GM23338 (cell line): ENCODE results near the gene TFEB. TPM values are rescaled to one million over a fixed set of nuclear protein-coding genes. Genes with fewer than 3 reads are reported as not detected.

Experiments
- ATAC-seq: fragments of 200-7000 bp; cut with Tn5 transposase; 3 replicates; pipeline ENCODE4 v1.9.1; 2020
- DNase-seq: peaks from one replicate; pipeline ENCODE4 v3.0.0-alpha.2; 2015; ENCODE audit warnings: low spot score
- H2AFZ ChIP-seq: fragments of 200-600 bp; sonication (generic); 2 replicates; pipeline ENCODE4 v1.8.0; 2016; ENCODE audit warnings: antibody characterized with exemption, mild to moderate bottlenecking, moderate library complexity
- H3F3A ChIP-seq: fragments of 200-600 bp; sonication (generic); replicated peaks from 2 replicates; pipeline ENCODE4 v1.8.0; 2017; ENCODE audit warnings: antibody characterized with exemption, mixed run types, low read depth
- H3K27ac ChIP-seq: fragments of 200-600 bp; sonication (generic); 2 replicates; pipeline ENCODE4 v1.6.1; 2016; ENCODE audit warnings: low read depth
- H3K27me3 ChIP-seq: fragments of 200-600 bp; sonication (generic); 2 replicates; pipeline ENCODE4 v1.8.0; 2016; ENCODE audit warnings: mild to moderate bottlenecking, mixed run types, moderate library complexity; ENCODE audit not compliant: insufficient read depth
- H3K36me3 ChIP-seq: fragments of 200-600 bp; sonication (generic); 2 replicates; pipeline ENCODE4 v1.8.0; 2016; ENCODE audit warnings: mild to moderate bottlenecking; ENCODE audit not compliant: insufficient read depth
- H3K4me1 ChIP-seq: fragments of 200-600 bp; sonication (generic); 2 replicates; pipeline ENCODE4 v1.8.0; 2016; ENCODE audit warnings: mild to moderate bottlenecking, moderate library complexity; ENCODE audit not compliant: insufficient read depth
- H3K4me2 ChIP-seq: fragments of 200-600 bp; sonication (generic); 2 replicates; pipeline ENCODE4 v1.7.1; 2017; ENCODE audit warnings: mixed run types
- H3K4me3 ChIP-seq: fragments of 200-600 bp; sonication (generic); 2 replicates; pipeline ENCODE4 v1.6.1; 2016; ENCODE audit warnings: mixed run types
- H3K79me2 ChIP-seq: fragments of 200-600 bp; sonication (generic); replicated peaks from 2 replicates; pipeline ENCODE4 v1.8.0; 2017; ENCODE audit warnings: mild to moderate bottlenecking; ENCODE audit not compliant: insufficient read depth
- H3K9me2 ChIP-seq: fragments of 200-600 bp; sonication (generic); 2 replicates; pipeline ENCODE4 v1.8.0; 2017; ENCODE audit not compliant: insufficient read depth
- H4K20me1 ChIP-seq: fragments of 200-600 bp; sonication (generic); replicated peaks from 2 replicates; pipeline ENCODE4 v1.8.0; 2017; ENCODE audit warnings: mild to moderate bottlenecking; ENCODE audit not compliant: insufficient read depth
- H3K27ac Mint-ChIP-seq: 2 replicates; pipeline ENCODE4 v1.8.0; 2020; ENCODE audit warnings: inconsistent platforms, mild to moderate bottlenecking, moderate library complexity, mixed read lengths
- H3K27me3 Mint-ChIP-seq: 3 replicates; pipeline ENCODE4 v1.8.0; 2022; ENCODE audit warnings: low read depth, mild to moderate bottlenecking, moderate library complexity, mixed read lengths, inconsistent platforms; ENCODE audit not compliant: insufficient read depth, poor library complexity
- H3K36me3 Mint-ChIP-seq: 3 replicates; pipeline ENCODE4 v1.8.0; 2021; ENCODE audit warnings: low read depth, mild to moderate bottlenecking, inconsistent platforms, moderate library complexity, mixed read lengths
- H3K4me1 Mint-ChIP-seq: 3 replicates; pipeline ENCODE4 v1.8.0; 2020; ENCODE audit warnings: mild to moderate bottlenecking, inconsistent platforms, mixed read lengths
- H3K4me3 Mint-ChIP-seq: 3 replicates; pipeline ENCODE4 v1.8.0; 2021; ENCODE audit warnings: moderate library complexity, mild to moderate bottlenecking, inconsistent platforms, mixed read lengths
- H3K9me3 Mint-ChIP-seq: 3 replicates; pipeline ENCODE4 v1.8.0; 2020; ENCODE audit warnings: moderate library complexity, mild to moderate bottlenecking, inconsistent platforms, mixed read lengths
- CREB1 ChIP-seq: fragments of 250-450 bp; sonication (Bioruptor Pico); IDR thresholded peaks from 2 replicates; pipeline ENCODE4 v1.5.0; 2020; ENCODE audit warnings: low read depth, mild to moderate bottlenecking, moderate library complexity
- CTCF ChIP-seq, 2 experiments: fragments of 200-600 bp in 1 of 2; sonication (generic) in 1 of 2; conservative IDR thresholded peaks; 2 replicates each; pipeline versions ENCODE4 v1.5.1 to v1.6.1; 2016 to 2017; ENCODE audit warnings: antibody characterized with exemption in 2 of 2, low read depth in 2 of 2, mild to moderate bottlenecking in 2 of 2, moderate library complexity in 1 of 2
- ETS1 ChIP-seq: IDR thresholded peaks from 2 replicates; pipeline ENCODE4 v1.6.1; 2016; ENCODE audit warnings: antibody characterized with exemption
- EZH2 ChIP-seq: fragments of 200-600 bp; sonication (generic); IDR thresholded peaks from one replicate; pipeline ENCODE4 v1.8.0; 2017; ENCODE audit warnings: antibody characterized with exemption, mild to moderate bottlenecking, low read depth; ENCODE audit not compliant: unreplicated experiment
- EZH2phosphoT487 ChIP-seq: fragments of 200-600 bp; sonication (generic); IDR thresholded peaks from one replicate; pipeline ENCODE4 v1.8.1; 2018; ENCODE audit warnings: antibody characterized with exemption; ENCODE audit not compliant: unreplicated experiment
- JUNB ChIP-seq: IDR thresholded peaks from one replicate; pipeline ENCODE4 v1.6.1; 2016; ENCODE audit warnings: antibody characterized with exemption; ENCODE audit not compliant: unreplicated experiment
- POLR2AphosphoS5 ChIP-seq: IDR thresholded peaks from 2 replicates; pipeline ENCODE4 v1.6.1; 2016; ENCODE audit warnings: antibody characterized with exemption, low read depth
- REST ChIP-seq: IDR thresholded peaks from one replicate; pipeline ENCODE4 v1.6.1; 2018; ENCODE audit warnings: antibody characterized with exemption; ENCODE audit not compliant: unreplicated experiment
- STAT1 ChIP-seq: IDR thresholded peaks from one replicate; pipeline ENCODE4 v1.6.1; 2016; ENCODE audit warnings: antibody characterized with exemption; ENCODE audit not compliant: unreplicated experiment
- ZNF114 ChIP-seq: fragments of 250-450 bp; sonication (Bioruptor Pico); IDR thresholded peaks from 2 replicates; pipeline ENCODE4 v1.5.0; 2020; ENCODE audit warnings: mild to moderate bottlenecking, moderate library complexity
- ZNF331 ChIP-seq: fragments of 250-450 bp; sonication (Bioruptor Pico); IDR thresholded peaks from 2 replicates; pipeline ENCODE4 v1.5.0; 2020; ENCODE audit warnings: low read depth, mild to moderate bottlenecking, moderate library complexity
- ZNF462 ChIP-seq: fragments of 250-450 bp; sonication (Bioruptor Pico); IDR thresholded peaks from 2 replicates; pipeline ENCODE4 v1.5.0; 2020; ENCODE audit warnings: mild to moderate bottlenecking, moderate library complexity
- polyA plus RNA-seq: library from polyadenylated mRNA; unstranded; fragments of >200 nt; fragmentation: Nextera tagmentation; extraction: Ambion mirVana; gene quantifications from 2 replicates; pipeline ENCODE4 v1.2.1, GENCODE V29; 2016
- total RNA-seq: library from RNA; depleted of rRNA; stranded (reverse); fragments of >200 nt; shearing (Covaris generic); gene quantifications from 2 replicates; pipeline ENCODE4 v1.2.3, GENCODE V29; 2014

TFEB gene
- total and polyA plus RNA-seq, 2 experiments from 2014 or later = 1.3 to 4.3 TPM

GRCh38 chr6:41642090-41642959 lies 93.1 kb downstream of the TFEB start:
- peaks cover 9% of the 10 kb centered on the region; the same call in 1 of the 2 replicates for H3K79me2 ChIP-seq
- H3K27me3 ChIP-seq = peaks cover 55% of the 10 kb centered on the region
- no peaks in the 10 kb centered on the region for H3K36me3 ChIP-seq
- Mint-ChIP-seq H3K4me3 (no peak overlapping the region), H3K27me3 (peaks cover 41% of the 10 kb centered on the region), H3K27ac (no peak overlapping the region), H3K4me1 (peaks cover 61% of the 10 kb centered on the region), H3K9me3 (no peaks in the 10 kb centered on the region), H3K36me3 (peaks cover 33% of the 10 kb centered on the region)
- no peak overlapping the region for H3K4me2 ChIP-seq
- H3K4me3 ChIP-seq = no peak overlapping the region
- H3K4me1 ChIP-seq = peaks cover 48% of the 10 kb centered on the region
- ATAC-seq = no peak
- no peak overlapping the region for H3K27ac ChIP-seq
- DNase-seq = no peak
- H3K9me2 ChIP-seq = no peaks in the 10 kb centered on the region
- H3F3A ChIP-seq = no peaks in the 10 kb centered on the region
- H2AFZ ChIP-seq = no peak overlapping the region
- H4K20me1 ChIP-seq = peaks cover 6% of the 10 kb centered on the region; the same call in 1 of the 2 replicates
- TF ChIP-seq EZH2 (no peak), STAT1 (no peak), ZNF462 (CRISPR knock-in tag) (no peak), POLR2AphosphoS5 (no peak), EZH2phosphoT487 (no peak), ETS1 (no peak), REST (no peak), ZNF331 (no peak), ZNF114 (CRISPR knock-in tag) (no peak), CTCF (conservative IDR thresholded peaks at IDR 0.05; ENCODE audit: low read depth in 2 of 2) (no peak), CREB1 (CRISPR knock-in tag) (no peak), JUNB (no peak)
